HepG2 (cell line): ENCODE data around the gene HABP4. TPM values are rescaled to one million over a fixed set of nuclear protein-coding genes. Genes with fewer than 3 reads are reported as not detected.

Source experiments
- ATAD3A ChIP-seq: sonication (generic); formaldehyde crosslinking; IDR thresholded peaks from 2 replicates; pipeline ENCODE4 v1.4.0; 2020; ENCODE audit warnings: missing genetic modification reagents
- DMTF1 ChIP-seq: sonication (generic); formaldehyde crosslinking; IDR thresholded peaks from 2 replicates; pipeline ENCODE4 v1.4.0; 2020; ENCODE audit warnings: mild to moderate bottlenecking, missing genetic modification reagents
- GLMP ChIP-seq: sonication (generic); formaldehyde crosslinking; IDR thresholded peaks from 2 replicates; pipeline ENCODE4 v1.9.0; 2021; ENCODE audit warnings: missing genetic modification reagents, mild to moderate bottlenecking, borderline replicate concordance
- HHEX ChIP-seq: IDR thresholded peaks from 2 replicates; pipeline ENCODE4 v1.6.1; 2016; ENCODE audit warnings: control low read depth
- HMGA1 ChIP-seq: sonication (generic); formaldehyde crosslinking; conservative IDR thresholded peaks from 2 replicates; pipeline ENCODE4 v1.4.0; 2020; ENCODE audit warnings: missing genetic modification reagents
- HOXD1 ChIP-seq: sonication (generic); formaldehyde crosslinking; IDR thresholded peaks from 2 replicates; pipeline ENCODE4 v1.5.0; 2020; ENCODE audit warnings: missing genetic modification reagents
- KMT2A ChIP-seq: sonication (generic); formaldehyde crosslinking; IDR thresholded peaks from 2 replicates; pipeline ENCODE4 v1.4.0; 2020; ENCODE audit warnings: missing genetic modification reagents
- MTA1 ChIP-seq: sonication (generic); formaldehyde crosslinking; IDR thresholded peaks from 2 replicates; pipeline ENCODE4 v1.4.0; 2020; ENCODE audit warnings: missing genetic modification reagents, mild to moderate bottlenecking, borderline replicate concordance
- NR2F1 ChIP-seq, 2 experiments: fragments of 450-650 bp in 1 of 2; formaldehyde crosslinking in 1 of 2; IDR thresholded peaks; 2 replicates each; pipeline versions ENCODE4 v1.5.0 to v1.6.1; 2016 to 2020; ENCODE audit warnings: mild to moderate bottlenecking in 1 of 2, missing compliant biosample characterization in 1 of 2, missing genetic modification reagents in 1 of 2, moderate library complexity in 1 of 2
- ONECUT2 ChIP-seq: sonication (generic); formaldehyde crosslinking; IDR thresholded peaks from 2 replicates; pipeline ENCODE4 v1.4.0; 2020; ENCODE audit warnings: missing genetic modification reagents
- POLR2G ChIP-seq: fragments of 200-400 bp; formaldehyde crosslinking; IDR thresholded peaks from 2 replicates; pipeline ENCODE4 v1.6.1; 2018; ENCODE audit warnings: mild to moderate bottlenecking, low read depth, low read length, moderate library complexity
- SETDB1 ChIP-seq: sonication (generic); formaldehyde crosslinking; IDR thresholded peaks from 2 replicates; pipeline ENCODE4 v1.5.1; 2020; ENCODE audit warnings: missing genetic modification reagents, mild to moderate bottlenecking, borderline replicate concordance
- SRSF9 ChIP-seq: fragments of 200-400 bp; formaldehyde crosslinking; IDR thresholded peaks from 2 replicates; pipeline ENCODE4 v1.6.1; 2018; ENCODE audit warnings: borderline replicate concordance, mild to moderate bottlenecking, low read depth, low read length; ENCODE audit not compliant: insufficient read depth, poor library complexity, severe bottlenecking
- STAT5B ChIP-seq: sonication (generic); formaldehyde crosslinking; IDR thresholded peaks from 2 replicates; pipeline ENCODE4 v1.4.0; 2020; ENCODE audit warnings: missing genetic modification reagents
- ZNF17 ChIP-seq: sonication (generic); formaldehyde crosslinking; IDR thresholded peaks from 2 replicates; pipeline ENCODE4 v1.5.0; 2020; ENCODE audit warnings: mild to moderate bottlenecking, missing genetic modification reagents
- ZNF329 ChIP-seq: sonication (generic); formaldehyde crosslinking; IDR thresholded peaks from 2 replicates; pipeline ENCODE4 v1.9.0; 2021; ENCODE audit warnings: low read depth, mild to moderate bottlenecking, missing genetic modification reagents
- ZNF383 ChIP-seq: sonication (generic); formaldehyde crosslinking; IDR thresholded peaks from 2 replicates; pipeline ENCODE4 v1.4.0; 2020; ENCODE audit warnings: missing genetic modification reagents, mild to moderate bottlenecking, borderline replicate concordance
- ZNF674 ChIP-seq: sonication (generic); formaldehyde crosslinking; IDR thresholded peaks from 2 replicates; pipeline ENCODE4 v1.5.0; 2020; ENCODE audit warnings: low read depth, mild to moderate bottlenecking, missing genetic modification reagents
- ZNF713 ChIP-seq: sonication (generic); formaldehyde crosslinking; IDR thresholded peaks from 2 replicates; pipeline ENCODE4 v1.4.0; 2020; ENCODE audit warnings: mild to moderate bottlenecking, missing genetic modification reagents
- ZNF800 ChIP-seq: sonication (generic); formaldehyde crosslinking; IDR thresholded peaks from 2 replicates; pipeline ENCODE4 v1.4.0; 2020; ENCODE audit warnings: missing genetic modification reagents
- ZNF816 ChIP-seq: sonication (generic); formaldehyde crosslinking; IDR thresholded peaks from 2 replicates; pipeline ENCODE4 v1.8.0; 2022; ENCODE audit warnings: missing genetic modification reagents, mild to moderate bottlenecking, borderline replicate concordance
- ZNF839 ChIP-seq: sonication (generic); formaldehyde crosslinking; IDR thresholded peaks from 2 replicates; pipeline ENCODE4 v1.4.0; 2020; ENCODE audit warnings: missing genetic modification reagents, mild to moderate bottlenecking, borderline replicate concordance
- ZUFSP ChIP-seq: sonication (generic); formaldehyde crosslinking; IDR thresholded peaks from 2 replicates; pipeline ENCODE4 v1.9.0; 2021; ENCODE audit warnings: missing genetic modification reagents, mild to moderate bottlenecking, borderline replicate concordance
- polyA plus RNA-seq, 8 experiments: library from polyadenylated mRNA; depleted of rRNA in 3 of 8; stranded (reverse) in 7 of 8; unstranded in 1 of 8; fragments of >200 nt; fragmentation: Illumina TruSeq in 4 of 8; extraction: Trizol in 4 of 8; gene quantifications; 2 replicates each; pipeline versions ENCODE4 v1.2.1 to v1.2.3, GENCODE V29; 2011 to 2016; ENCODE audit warnings: low read depth in 4 of 8, missing spikeins in 1 of 8, mixed read lengths in 1 of 8; ENCODE audit not compliant: insufficient read depth in 1 of 8
- total RNA-seq, 5 experiments: library from RNA; depleted of rRNA; stranded (reverse); fragments of >200 nt; fragmentation: Illumina TruSeq; extraction: Trizol; gene quantifications; 2 replicates each; pipeline ENCODE4 v1.2.3, GENCODE V29; 2016; ENCODE audit warnings: low read depth in 1 of 5

The HABP4 gene
- total and polyA plus RNA-seq, 2 of the 13 experiments (the other 11 are each of a cell fraction or from before 2014, with no cell fraction given), result 14.3 to 26.6 TPM

- no peak for TF ChIP-seq ZNF17 (CRISPR knock-in tag)
- no peak for TF ChIP-seq HHEX (CRISPR knock-in tag)
- no peak for TF ChIP-seq ZNF329 (CRISPR knock-in tag)
- no peak for TF ChIP-seq SRSF9
- no peak for TF ChIP-seq DMTF1
- TF ChIP-seq MTA1, result no peak
- no peak for TF ChIP-seq ZNF713 (CRISPR knock-in tag)
- TF ChIP-seq ZNF800 (CRISPR knock-in tag), result no peak
- no peak for TF ChIP-seq ZNF674 (CRISPR knock-in tag)
- no peak for TF ChIP-seq ZUFSP (CRISPR knock-in tag)
- TF ChIP-seq HMGA1 (CRISPR knock-in tag), result no peak
- TF ChIP-seq KMT2A, result no peak
- TF ChIP-seq NR2F1 (CRISPR knock-in tag; IDR thresholded peaks at IDR 0.05), result no peak
- TF ChIP-seq SETDB1 (CRISPR knock-in tag), result no peak
- no peak for TF ChIP-seq GLMP (CRISPR knock-in tag)
- TF ChIP-seq ZNF383 (CRISPR knock-in tag), result no peak
- no peak; the same call in 1 of the 2 replicates for TF ChIP-seq HOXD1 (CRISPR knock-in tag)
- no peak for TF ChIP-seq ATAD3A (CRISPR knock-in tag)
- TF ChIP-seq ZNF816, result no peak
- TF ChIP-seq ZNF839 (CRISPR knock-in tag), result no peak
- TF ChIP-seq POLR2G, result no peak; the same call in 1 of the 2 replicates
- no peak; the same call in 1 of the 2 replicates for TF ChIP-seq ONECUT2
- TF ChIP-seq STAT5B (CRISPR knock-in tag), result 0 out of 2 replicates have a peak, but pooled peaks have one; percentile 13
Measured at GRCh38 chr9:96418083-96418919, 31.7 kb upstream of the HABP4 start, which contains the start of gene ZNF367 (continued).
